HG02885 (cell line): ENCODE results near the gene C4orf50.
A peak's percentile ranks its signal among the peaks of the same experiment; 100 is the strongest.
"Not testable (repeated sequence)": the region's sequence is repeated elsewhere in the genome, so short reads cannot be mapped to it uniquely, and the experiment has no call there.

ENCODE experiments used
- ATAC-seq: cut with Tn5 transposase; IDR thresholded peaks from one replicate; pipeline ENCODE4 v1.9.1; 2021; ENCODE audit warnings: mild to moderate bottlenecking; ENCODE audit not compliant: unreplicated experiment, poor library complexity

Gene C4orf50

GRCh38 chr4:5995901-5996623 lies 22.2 kb downstream of the C4orf50 start:
- peak; percentile 41 for ATAC-seq

- no peak for ATAC-seq
Observed at GRCh38 chr4:5993876-5994811, 24.1 kb downstream of the C4orf50 start.

GRCh38 chr4:5993346-5993745 lies 24.9 kb downstream of the C4orf50 start:
- not testable (repeated sequence) for ATAC-seq

GRCh38 chr4:5992828-5993321 lies 25.4 kb downstream of the C4orf50 start:
- ATAC-seq: no peak

- no peak for ATAC-seq
Observed at GRCh38 chr4:5992171-5992827, 25.9 kb downstream of the C4orf50 start.

- ATAC-seq: no peak
Observed at GRCh38 chr4:5991405-5991804, 26.8 kb downstream of the C4orf50 start.

GRCh38 chr4:5990446-5991160 lies 27.6 kb downstream of the C4orf50 start:
- no peak for ATAC-seq

- ATAC-seq: no peak
Observed at GRCh38 chr4:5989236-5990225, 28.7 kb downstream of the C4orf50 start.

GRCh38 chr4:5988086-5988845 lies 30.0 kb downstream of the C4orf50 start:
- ATAC-seq: no peak

GRCh38 chr4:5984843-5985242 lies 33.4 kb downstream of the C4orf50 start:
- no peak for ATAC-seq

GRCh38 chr4:5982156-5982973 lies 35.9 kb downstream of the C4orf50 start:
- no peak for ATAC-seq

- no peak for ATAC-seq
Observed at GRCh38 chr4:5980436-5981155, 37.6 kb downstream of the C4orf50 start.

- ATAC-seq: no peak
Observed at GRCh38 chr4:5979981-5980380, 38.2 kb downstream of the C4orf50 start.

GRCh38 chr4:5976921-5977320 lies 41.3 kb downstream of the C4orf50 start:
- no peak for ATAC-seq

GRCh38 chr4:5976431-5976830 lies 41.8 kb downstream of the C4orf50 start:
- ATAC-seq: no peak

- ATAC-seq: no peak
Observed at GRCh38 chr4:5974321-5974720, 43.9 kb downstream of the C4orf50 start.
